CD1c-positive myeloid dendritic cell (primary cell): Measurements from ENCODE around the gene ABCD1.

ENCODE experiments used
- DNase-seq: peaks from one replicate; pipeline ENCODE4 v3.0.0-alpha.2; 2016; ENCODE audit errors: extremely low spot score

Gene ABCD1

DNA sequence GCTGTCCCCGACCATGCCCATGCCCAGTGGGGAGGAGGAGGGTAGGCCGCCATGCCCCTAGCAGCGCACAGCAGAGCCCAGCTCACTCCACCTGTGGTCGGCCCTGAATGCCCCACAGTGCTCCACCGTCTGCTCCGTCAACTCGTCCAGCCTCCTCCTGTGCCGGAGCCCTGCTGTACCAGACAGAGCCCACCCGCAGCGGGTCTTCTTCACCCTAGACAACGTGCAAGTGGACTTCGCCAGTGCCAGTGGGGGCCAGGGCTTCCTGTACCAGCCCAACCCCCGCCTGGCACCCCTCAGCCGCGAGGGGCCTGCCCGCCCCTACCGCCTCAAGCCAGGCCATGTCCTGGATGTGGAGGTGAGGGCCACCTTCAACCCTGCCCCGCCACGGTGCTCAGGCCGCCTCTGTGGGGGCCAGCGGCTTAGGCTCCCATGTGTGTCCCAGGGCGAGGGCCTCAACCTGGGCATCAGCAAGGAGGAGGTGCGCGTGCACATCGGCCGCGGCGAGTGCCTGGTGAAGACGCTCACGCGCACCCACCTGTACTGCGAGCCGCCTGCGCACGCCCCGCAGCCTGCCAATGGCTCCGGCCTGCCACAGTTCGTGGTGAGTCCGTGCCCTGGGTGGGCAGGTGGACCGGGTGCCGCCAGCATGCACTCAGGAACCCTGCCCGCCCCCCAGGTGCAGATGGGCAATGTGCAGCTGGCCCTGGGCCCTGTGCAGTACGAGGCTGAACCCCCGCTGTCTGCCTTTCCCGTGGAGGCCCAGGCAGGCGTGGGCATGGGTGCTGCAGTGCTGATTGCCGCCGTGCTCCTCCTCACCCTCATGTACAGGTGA lies 49.3 kb downstream of the ABCD1 start:
- DNase-seq, result no peak

GRCh38 chrX:153774576-153775292 lies 50.1 kb downstream of the ABCD1 start:
- no peak for DNase-seq

DNA sequence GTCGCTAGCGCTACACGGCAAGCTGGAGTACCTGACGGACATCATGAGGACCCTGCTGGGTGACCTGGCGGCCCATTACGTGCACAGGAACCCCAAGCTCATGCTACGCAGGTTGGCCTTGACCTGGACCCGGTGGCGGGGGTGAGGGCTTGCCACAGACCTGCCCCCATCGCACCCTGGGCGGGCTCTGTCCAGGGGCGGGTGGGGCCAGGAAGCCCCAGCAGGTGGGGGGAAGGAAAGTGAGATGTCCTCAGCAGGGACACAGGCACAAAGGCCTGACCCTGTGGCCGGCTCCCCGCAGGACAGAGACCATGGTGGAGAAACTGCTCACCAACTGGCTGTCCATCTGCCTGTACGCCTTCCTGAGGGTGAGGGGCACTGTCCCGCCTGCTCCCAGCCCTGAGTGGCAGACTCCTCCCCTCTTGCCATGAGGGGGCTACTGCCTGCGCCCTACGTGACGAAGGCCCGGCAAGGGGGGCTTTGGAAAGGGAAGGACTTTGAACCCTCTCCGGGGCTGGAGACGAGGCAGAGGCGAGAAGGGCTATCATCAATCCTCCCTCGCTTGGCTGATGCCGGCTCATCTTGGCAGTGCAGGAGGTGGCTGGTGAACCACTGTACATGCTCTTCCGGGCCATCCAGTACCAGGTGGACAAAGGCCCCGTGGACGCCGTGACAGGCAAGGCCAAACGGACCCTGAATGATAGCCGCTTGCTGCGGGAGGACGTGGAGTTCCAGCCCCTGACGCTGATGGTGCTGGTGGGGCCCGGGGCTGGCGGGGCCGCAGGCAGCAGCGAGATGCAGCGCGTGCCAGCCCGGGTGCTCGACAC lies 50.9 kb downstream of the ABCD1 start:
- DNase-seq, result no peak

GRCh38 chrX:153776120-153776599 lies 51.5 kb downstream of the ABCD1 start:
- DNase-seq, result no peak

DNA sequence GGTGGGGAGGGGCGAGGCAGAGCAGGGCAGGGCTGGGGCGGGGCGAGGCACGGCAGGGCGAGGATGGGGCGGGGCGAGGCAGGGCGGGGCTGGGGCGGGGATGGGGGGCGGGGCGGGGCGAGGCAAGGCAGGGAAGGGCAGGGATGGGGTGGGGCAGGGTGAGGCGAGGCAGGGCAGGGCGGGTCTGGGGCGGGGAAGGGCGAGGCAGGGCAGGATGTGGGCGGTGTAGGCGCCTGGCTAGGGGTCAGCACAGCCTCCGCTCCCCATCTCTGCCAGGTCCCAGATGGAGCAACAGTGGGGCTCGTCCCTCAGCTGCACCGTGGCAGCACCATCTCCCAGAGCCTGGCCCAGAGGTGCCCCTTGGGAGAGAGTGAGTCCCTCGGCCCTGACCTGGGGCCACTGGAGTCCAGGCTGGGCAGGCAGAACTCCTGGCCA lies 52.0 kb downstream of the ABCD1 start:
- no peak for DNase-seq

- no peak for DNase-seq
Observed at GRCh38 chrX:153777261-153778090, 52.8 kb downstream of the ABCD1 start.

- no peak for DNase-seq
Observed at GRCh38 chrX:153778181-153778580, 53.5 kb downstream of the ABCD1 start.

DNA sequence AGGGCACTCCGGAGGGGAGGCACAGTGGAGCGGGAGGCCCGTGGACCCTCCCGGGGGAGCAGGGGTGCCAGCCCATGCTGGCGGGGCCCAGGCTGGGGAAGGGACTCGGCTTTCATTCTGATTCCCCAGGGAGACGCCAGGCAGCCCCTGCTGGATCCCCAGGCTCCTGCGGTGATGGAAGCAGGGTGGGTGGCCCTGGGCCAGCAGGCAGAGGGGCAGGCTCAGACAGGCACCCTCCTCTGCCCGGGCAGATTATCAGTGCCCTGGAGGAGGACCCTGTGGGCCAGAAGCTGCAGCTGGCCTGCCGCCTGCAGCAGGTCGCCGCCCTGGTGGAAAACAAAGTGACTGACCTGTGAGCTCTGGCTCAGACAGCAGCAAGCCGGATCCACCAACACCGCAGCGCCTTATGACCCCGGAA lies 54.0 kb downstream of the ABCD1 start:
- DNase-seq, result no peak

- no peak for DNase-seq
Observed at GRCh38 chrX:153779891-153780677, 55.4 kb downstream of the ABCD1 start.

GRCh38 chrX:153780678-153781427 lies 56.2 kb downstream of the ABCD1 start, which contains the start of gene SRPK3:
Gene SRPK3, plus strand, starts transcription at chrX:153781041. Its CDS starts 46 bp downstream, at chrX:153781087.
- no peak for DNase-seq

GRCh38 chrX:153781428-153782047 lies 56.9 kb downstream of the ABCD1 start:
- DNase-seq, result no peak

- DNase-seq, result no peak
Observed at GRCh38 chrX:153782313-153782712, 57.7 kb downstream of the ABCD1 start.

- no peak for DNase-seq
Observed at GRCh38 chrX:153782871-153783270, 58.2 kb downstream of the ABCD1 start.

GRCh38 chrX:153783378-153784013 lies 58.8 kb downstream of the ABCD1 start:
- DNase-seq, result no peak

- DNase-seq, result no peak
Observed at GRCh38 chrX:153784325-153784967, 59.8 kb downstream of the ABCD1 start.

DNA sequence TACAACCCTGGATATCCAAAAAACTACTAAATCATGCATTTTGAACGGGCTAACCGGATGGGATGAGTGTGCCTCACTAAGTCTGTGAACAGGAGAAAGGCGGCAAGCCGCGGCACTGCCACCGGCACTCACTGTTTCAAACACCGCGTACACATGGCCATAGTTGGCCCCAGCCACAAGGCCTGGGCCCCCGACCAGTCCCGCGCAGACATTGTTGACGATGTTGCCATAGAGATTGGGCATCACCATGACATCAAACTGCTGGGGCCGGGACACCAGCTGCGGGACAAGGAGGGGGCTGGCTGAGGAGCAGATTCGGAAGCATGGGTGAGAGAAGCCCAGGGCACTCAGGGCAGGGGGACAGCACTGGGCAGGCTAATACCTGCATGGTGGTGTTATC lies 62.0 kb downstream of the ABCD1 start:
- DNase-seq, result no peak

- DNase-seq, result no peak
Observed at GRCh38 chrX:153789654-153790053, 65.0 kb downstream of the ABCD1 start.
